Measurements from ENCODE around the gene TMEM132A. TPM values are rescaled to one million over a fixed set of nuclear protein-coding genes. Genes with fewer than 3 reads are reported as not detected.

Gene TMEM132A
- total and polyA plus RNA-seq, 9 of the 15 experiments (the other 6 are each of a cell fraction or from before 2014, with no cell fraction given), result 0.04 to 1.1 (median 0.18) TPM; not detected in 4

GRCh38 chr11:60931917-60932316 lies 7.7 kb downstream of the TMEM132A start:
- Histone ChIP-seq H3K9me1 (ENCODE audit: control insufficient read depth, insufficient read depth, low read length) (no peaks in the 10 kb centered on the region), H3K9ac (ENCODE audit: insufficient read depth in 1 of 2, low read depth in 2 of 2, low read length in 2 of 2) (no peak overlapping the region), H3K4me3 (no peak overlapping the region), H3K27ac (ENCODE audit: extremely low read depth, low read depth, low read length) (no peak overlapping the region), H3K4me2 (ENCODE audit: insufficient read depth, low read length) (no peak overlapping the region), H3K4me1 (replicated peaks in 1 of 2; ENCODE audit: control insufficient read depth in 2 of 2, insufficient read depth in 2 of 2, low read length in 2 of 2) (peaks cover 0 to 28% of the 10 kb centered on the region in 2 experiments; a peak in 1 of 5 replicates), H3K79me2 (ENCODE audit: control insufficient read depth, insufficient read depth, low read length) (no peaks in the 10 kb centered on the region), H2AFZ (ENCODE audit: low read depth, low read length) (no peak overlapping the region), H3K27me3 (ENCODE audit: control insufficient read depth in 2 of 2, insufficient read depth in 2 of 2, low read length in 2 of 2) (peaks cover 74 to 96% of the 10 kb centered on the region in 2 experiments), H3K36me3 (ENCODE audit: control insufficient read depth, insufficient read depth, low read length) (no peaks in the 10 kb centered on the region), H3K9me3 (replicated peaks; ENCODE audit: control insufficient read depth, insufficient read depth, low read depth, low read length) (no peaks in the 10 kb centered on the region), H4K20me1 (replicated peaks; ENCODE audit: control insufficient read depth, insufficient read depth, low read length) (peaks cover 15% of the 10 kb centered on the region; the same call in 1 of the 2 replicates)
- 1% methylated on average over 9 of the region's 9 CpGs for WGBS (ENCODE audit: insufficient coverage, low coverage, missing lambda C conversion rate)
- ChIA-PET POLR2A (interaction anchor here (0.6 kb wide), 1 partner anchor 332 kb away, joined by 3 read pairs; no protein-coding TSS in a partner anchor), CTCF (ENCODE audit: low intra/inter-chr PET ratio) (no interaction called here)
- BruUV-seq (replicated peaks), result no TSS peak
- in situ Hi-C loops (cut with MboI), result no loop called here
- FAIRE-seq (no peak), ATAC-seq (no peak), DNase-seq (ENCODE audit: extremely low read depth in 1 of 4, low spot score in 3 of 4) (no peak)
- TF ChIP-seq ZEB2 (IDR thresholded peaks at IDR 0.05) (no peak), KDM4B (IDR thresholded peaks at IDR 0.05; ENCODE audit: borderline replicate concordance in 2 of 2, low read depth in 1 of 2) (no peak), TRIM28 (IDR thresholded peaks at IDR 0.05) (no peak), DLX4 (CRISPR knock-in tag; IDR thresholded peaks at IDR 0.05) (no peak), ZC3H4 (CRISPR knock-in tag; IDR thresholded peaks at IDR 0.05; ENCODE audit: borderline replicate concordance) (no peak), CBX1 (IDR thresholded peaks at IDR 0.05; ENCODE audit: low read depth) (no peak), RAD21 (CRISPR knock-in tag; conservative IDR thresholded peaks at IDR 0.05 in 1 of 2, IDR thresholded peaks at IDR 0.05 in 1 of 2) (no peak), PCBP1 (IDR thresholded peaks at IDR 0.05; ENCODE audit: low read depth, low read length, poor library complexity, severe bottlenecking) (no peak), STAG1 (CRISPR knock-in tag; IDR thresholded peaks at IDR 0.05; ENCODE audit: borderline replicate concordance) (no peak), ZNF253 (CRISPR knock-in tag; conservative IDR thresholded peaks at IDR 0.05) (no peak), ARID1B (IDR thresholded peaks at IDR 0.05) (no peak), PRMT5 (CRISPR knock-in tag; IDR thresholded peaks at IDR 0.05) (no peak), ZNF695 (CRISPR knock-in tag; IDR thresholded peaks at IDR 0.05) (no peak), ZNF740 (CRISPR knock-in tag; IDR thresholded peaks at IDR 0.05) (no peak), ZNF740 (tag; IDR thresholded peaks at IDR 0.05) (no peak), ETV1 (tag; conservative IDR thresholded peaks at IDR 0.05; ENCODE audit: low read depth) (no peak)
- intact Hi-C loops (cut with micrococcal nuclease), result no loop called here
